KG1 (cell line): ENCODE data around the gene UTP20.
"Not testable (repeated sequence)": the region's sequence is repeated elsewhere in the genome, so short reads cannot be mapped to it uniquely, and the experiment has no call there.

Experiments
- DNase-seq: peaks from one replicate; lab custom pipeline; 2025; lab: John Stamatoyannopoulos, UW

UTP20 gene

DNA sequence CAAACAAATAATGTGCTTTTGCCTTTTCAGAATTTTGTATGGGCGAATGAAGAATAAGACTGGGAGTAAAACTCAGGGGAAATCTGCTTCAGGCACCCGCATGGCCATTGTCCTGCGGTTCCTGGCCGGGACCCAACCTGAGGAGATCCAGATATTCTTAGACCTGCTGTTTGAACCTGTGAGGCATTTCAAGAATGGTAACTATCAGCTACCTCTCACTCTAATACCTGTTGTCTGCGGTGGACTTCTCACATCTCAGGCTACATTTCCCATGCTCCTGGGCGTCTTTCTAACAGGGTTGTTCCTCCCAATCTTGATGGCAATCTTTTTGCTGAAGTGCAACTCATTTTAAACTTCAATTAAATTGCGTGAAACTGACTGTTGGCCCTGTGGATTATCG lies 47.1 kb downstream of the UTP20 start:
- no peak for DNase-seq

DNA sequence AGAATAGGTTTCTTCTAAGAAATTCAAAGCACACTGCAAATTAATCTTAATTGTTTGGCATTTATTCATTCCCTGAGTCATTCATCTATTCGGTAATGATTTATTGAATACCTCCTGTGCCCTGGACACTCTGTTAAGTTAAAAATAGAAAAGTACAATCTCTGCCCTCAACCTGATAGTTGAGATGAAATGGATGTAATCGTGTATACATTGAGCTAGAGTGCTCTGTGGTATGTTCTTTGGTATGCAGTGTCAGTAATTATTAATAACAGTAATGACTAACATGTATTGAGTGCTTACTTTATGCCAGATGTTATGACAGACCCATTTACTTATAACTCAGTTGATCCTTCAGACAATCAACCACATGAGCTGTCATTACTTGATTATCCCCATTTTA lies 47.6 kb downstream of the UTP20 start:
- no peak for DNase-seq

GRCh38 chr12:101328917-101329316 lies 49.0 kb downstream of the UTP20 start:
- no peak for DNase-seq

DNA sequence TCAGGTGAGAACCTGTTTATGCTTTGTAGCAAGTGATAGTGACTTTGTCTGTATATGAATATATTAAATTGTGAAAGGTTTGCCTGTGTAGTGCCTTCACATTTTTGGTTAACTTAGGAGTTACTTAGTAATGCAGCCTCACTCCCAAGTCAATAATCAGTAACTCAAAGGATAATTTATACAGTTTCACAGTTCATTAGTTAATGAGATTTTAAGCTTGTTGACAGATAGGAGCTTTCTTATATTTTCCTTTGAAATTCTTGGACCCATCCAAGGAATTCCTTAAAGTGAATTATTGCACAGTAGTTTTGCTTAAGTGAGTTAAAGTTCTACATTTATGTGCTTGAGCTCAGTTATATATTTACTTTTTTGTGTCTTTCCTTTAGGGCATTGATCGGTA lies 50.7 kb downstream of the UTP20 start:
- DNase-seq = no peak

DNA sequence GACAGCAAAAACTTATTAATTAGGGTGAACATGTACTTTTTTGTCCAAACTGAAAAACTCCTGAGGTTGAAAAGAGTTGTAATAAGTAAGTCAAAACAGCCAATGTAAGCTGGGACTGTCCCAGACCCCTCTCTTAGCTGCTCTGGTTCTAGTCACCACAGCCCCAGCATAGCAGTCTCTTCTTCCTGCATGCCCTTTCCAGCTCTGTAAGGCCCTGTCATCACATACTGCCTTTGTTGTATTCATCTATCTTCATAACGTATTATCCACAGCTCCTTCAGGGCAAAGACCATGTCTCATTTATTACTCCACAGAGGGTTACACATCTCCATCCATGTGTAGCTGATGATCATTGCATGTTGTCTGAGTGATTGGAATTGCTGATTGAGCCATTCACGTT lies 56.5 kb downstream of the UTP20 start:
- DNase-seq = no peak

DNA sequence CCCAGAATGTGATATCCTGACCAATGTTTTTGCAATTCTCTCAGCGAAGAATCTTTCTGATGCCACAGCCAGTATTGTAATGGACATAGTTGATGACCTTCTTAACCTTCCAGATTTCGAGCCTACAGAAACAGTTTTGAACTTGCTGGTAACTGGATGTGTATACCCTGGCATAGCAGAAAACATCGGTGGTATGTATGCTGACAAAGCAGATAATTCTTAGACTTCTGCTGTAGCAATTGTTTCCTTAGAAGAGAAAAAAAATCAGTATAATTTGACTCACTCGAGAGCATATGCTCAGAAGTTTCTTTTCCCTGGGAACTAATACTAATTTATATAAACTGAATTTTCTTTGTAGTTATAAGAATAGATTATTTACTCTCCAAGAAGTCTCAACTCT lies 58.2 kb downstream of the UTP20 start:
- no peak for DNase-seq

DNA sequence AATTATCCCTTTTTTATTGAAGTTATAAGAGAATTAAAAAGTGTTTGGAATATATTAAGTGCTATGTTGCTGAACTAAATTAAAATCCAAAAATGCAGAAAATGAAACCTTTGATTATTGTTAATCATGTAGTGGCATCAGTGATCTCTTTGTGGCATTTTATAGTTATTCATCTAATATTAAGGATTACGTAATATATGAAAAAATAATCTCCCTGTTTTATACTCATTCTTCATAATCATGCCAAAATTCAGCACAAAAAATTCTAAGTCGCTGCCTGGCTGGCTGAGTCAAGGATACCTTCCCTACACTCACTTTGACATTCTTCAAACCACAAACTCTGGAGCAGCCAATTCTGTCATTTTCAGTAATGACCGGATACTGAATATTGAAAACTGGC lies 64.0 kb downstream of the UTP20 start:
- no peak for DNase-seq

DNA sequence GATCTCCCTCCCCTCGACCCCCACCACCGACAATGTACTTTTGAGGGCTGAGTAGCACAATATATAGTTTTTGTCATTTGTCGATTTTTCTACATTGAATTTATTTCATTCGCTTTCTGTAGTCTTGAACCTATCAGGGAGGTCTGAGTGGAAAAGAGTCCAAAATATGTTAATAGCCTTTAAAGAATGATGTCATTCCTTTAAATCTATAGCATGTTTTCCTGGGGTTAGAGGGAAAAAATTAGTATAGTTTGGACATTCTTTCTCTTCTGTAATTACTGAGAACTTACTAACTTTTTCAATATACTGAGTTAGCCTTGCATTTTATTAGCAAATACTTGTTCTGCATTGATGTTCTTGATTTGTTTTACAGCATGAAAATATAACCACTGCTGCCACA lies 71.8 kb downstream of the UTP20 start:
- no peak for DNase-seq

DNA sequence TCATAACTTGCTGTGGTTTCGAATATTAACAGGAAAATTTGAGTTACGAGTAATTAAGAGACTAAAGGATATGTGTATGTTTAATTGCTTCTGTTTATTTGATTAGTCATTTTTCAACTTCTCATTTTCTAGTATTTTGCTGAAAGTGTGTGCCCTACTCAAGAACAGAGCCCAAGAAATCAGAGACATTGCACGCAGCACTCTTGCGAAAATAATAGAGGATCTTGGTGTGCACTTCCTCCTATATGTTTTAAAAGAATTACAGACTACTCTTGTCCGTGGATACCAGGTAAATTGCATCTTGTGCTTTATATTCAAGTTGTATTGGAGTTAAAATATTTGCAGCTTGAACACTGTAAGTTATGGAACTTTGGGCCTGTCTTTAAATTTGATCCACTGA lies 76.9 kb downstream of the UTP20 start:
- no peak for DNase-seq

DNA sequence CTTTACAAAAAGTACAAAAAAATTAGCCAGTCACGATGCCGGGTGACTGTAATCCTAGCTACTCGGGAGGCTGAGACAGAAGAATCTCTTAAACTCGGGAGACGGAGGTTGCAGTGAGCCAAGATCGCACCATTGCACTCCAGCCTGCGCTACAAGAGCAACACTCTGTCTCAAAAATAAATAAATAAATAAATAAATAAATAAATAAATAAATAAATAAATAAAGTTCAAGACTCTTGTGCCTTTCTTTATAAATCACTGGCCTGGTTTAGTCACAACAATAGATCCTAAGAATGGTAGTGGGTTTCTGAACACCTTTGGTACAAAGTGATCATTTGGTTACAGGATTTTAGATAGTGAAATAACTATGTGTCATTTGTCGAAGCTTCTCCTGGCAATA lies 81.5 kb downstream of the UTP20 start:
- no peak for DNase-seq

DNA sequence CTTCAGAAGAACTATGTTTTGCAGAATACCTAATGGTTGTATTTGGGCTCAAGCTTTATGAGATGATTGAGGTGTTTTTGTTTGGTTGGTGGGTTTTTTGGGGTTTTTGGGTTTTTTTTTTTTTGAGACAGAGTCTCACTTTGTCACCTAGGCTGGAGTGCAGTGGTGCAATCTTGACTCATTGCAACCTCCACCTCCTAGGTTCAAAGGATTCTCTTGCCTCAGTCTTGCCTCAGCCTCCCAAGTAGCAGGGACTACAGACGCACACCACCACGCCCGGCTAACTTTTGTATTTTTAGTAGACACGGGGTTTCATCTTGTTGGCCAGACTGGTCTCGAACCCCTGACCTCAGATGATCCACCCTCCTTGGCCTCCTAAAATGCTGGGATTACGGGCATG lies 88.1 kb downstream of the UTP20 start:
- no peak for DNase-seq

DNA sequence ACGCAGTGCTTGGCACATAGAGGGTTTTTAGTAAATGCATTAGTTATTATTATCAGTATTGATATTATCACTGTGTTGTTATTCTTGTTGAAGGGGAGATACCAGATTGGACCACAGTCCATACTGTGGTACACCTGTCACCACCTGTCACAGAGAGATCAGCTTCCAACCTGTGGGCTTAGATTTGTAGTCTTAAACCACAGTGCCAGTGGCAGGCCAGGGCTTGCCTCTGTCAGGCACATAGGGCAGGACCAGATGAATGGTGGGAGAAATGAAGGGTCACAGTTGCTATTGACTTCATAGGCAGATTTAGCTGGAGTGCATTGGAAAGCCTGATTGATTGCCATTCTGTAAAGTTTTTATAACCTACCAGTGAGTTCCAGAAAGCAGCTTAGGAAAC lies 92.5 kb downstream of the UTP20 start:
- no peak for DNase-seq

GRCh38 chr12:101375573-101375972 lies 95.7 kb downstream of the UTP20 start:
- DNase-seq = no peak

- no peak for DNase-seq
These were observed 99.2 kb downstream of the UTP20 start for GRCh38 chr12:101379149-101379548.

DNA sequence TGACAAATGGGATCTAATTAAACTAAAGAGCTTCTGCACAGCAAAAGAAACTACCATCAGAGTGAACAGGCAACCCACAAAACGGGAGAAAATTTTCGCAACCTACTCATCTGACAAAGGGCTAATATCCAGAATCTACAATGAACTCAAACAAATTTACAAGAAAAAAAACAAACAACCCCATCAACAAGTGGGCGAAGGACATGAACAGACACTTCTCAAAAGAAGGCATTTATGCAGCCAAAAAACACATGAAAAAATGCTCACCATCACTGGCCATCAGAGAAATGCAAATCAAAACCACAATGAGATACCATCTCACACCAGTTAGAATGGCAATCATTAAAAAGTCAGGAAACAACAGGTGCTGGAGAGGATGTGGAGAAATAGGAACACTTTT lies 111.3 kb downstream of the UTP20 start:
- not testable (repeated sequence) for DNase-seq

DNA sequence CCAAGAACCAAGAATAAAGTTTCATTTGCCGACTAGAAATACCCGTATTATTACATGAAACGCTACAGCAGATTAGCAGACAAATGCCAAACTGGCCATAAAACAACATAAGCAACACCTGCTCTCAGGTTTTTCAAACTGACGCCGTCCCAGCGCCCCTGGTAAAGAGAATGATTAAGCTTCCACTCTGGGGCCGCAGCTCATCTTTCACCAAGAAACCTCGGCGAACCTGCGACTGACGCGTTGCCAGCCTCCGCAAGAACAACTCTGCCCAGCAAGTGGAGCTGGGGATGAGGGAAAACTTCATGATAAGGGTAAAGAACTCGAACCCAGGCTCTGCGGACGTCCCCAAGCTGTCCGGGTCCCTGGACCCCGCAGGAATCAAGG lies 127.1 kb downstream of the UTP20 start:
- no peak for DNase-seq

- DNase-seq = peak; percentile 86
These were observed 127.8 kb downstream of the UTP20 start, which contains the start of gene ARL1 for GRCh38 chr12:101407436-101408345. Gene ARL1 (minus strand): TSS chr12:101407772. CDS start chr12:101407645, 127 bp downstream.

- DNase-seq = not testable (repeated sequence)
These were observed 130.3 kb downstream of the UTP20 start for GRCh38 chr12:101410169-101410568.

GRCh38 chr12:101414533-101415119 lies 134.7 kb downstream of the UTP20 start:
- peak; percentile 47 for DNase-seq

DNA sequence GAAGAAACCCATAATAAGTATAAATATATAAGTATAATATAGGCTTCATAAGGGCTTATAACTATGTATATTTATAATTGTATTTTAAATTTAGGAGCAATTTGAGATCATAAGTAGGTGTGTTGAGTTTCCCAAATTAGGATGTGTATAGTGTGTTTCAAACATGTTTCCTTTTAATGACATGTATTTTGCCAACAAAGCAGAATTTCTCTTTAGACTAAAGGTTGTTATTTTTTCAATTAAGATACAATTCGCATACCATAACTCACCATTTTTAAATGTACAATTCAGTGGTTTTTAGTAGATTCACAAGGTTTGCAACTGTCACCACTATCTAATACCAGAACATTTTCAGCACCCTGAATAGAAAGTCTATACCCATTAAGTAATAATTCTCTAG lies 135.3 kb downstream of the UTP20 start:
- no peak for DNase-seq

DNA sequence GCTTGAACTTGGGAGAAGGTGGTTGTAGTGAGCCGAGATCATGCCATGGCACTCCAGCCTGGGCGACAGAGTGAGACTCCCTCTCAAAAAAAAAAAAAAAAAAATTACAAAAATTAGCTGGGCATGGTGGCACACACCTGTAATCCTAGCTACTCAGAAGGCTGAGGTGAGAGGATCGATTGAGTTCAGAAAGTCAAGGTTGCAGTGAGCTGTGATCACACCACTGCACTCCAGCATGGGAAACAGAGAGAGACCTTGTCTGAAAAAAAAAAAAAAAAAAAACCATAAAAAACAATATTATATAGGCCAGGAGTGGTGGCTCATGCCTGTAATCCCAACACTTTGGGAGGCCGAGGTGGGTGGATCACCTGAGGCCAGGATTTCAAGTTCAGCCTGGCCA lies 142.2 kb downstream of the UTP20 start:
- not testable (repeated sequence) for DNase-seq

DNA sequence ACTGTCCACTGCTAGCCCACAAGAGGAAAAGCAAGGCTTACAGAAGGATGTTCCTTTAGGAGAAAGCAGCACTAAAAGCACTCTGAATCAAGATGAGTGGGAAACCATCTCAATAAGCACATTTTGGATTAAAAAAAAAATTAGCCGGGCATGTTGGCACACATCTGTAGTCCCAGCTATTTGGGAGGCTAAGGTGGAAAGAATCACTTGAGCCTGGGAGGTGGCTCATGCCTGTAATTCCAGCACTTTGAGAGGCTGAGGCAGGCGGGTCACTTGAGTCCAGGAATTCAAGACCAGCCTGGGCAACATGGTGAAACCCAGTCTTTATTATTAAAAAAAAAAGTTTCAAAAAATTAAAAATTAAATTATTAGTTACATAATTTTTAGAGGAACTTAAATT lies 144.7 kb downstream of the UTP20 start:
- no peak for DNase-seq

- peak; percentile 5 for DNase-seq
These were observed 150.6 kb downstream of the UTP20 start for GRCh38 chr12:101430456-101430855.

DNA sequence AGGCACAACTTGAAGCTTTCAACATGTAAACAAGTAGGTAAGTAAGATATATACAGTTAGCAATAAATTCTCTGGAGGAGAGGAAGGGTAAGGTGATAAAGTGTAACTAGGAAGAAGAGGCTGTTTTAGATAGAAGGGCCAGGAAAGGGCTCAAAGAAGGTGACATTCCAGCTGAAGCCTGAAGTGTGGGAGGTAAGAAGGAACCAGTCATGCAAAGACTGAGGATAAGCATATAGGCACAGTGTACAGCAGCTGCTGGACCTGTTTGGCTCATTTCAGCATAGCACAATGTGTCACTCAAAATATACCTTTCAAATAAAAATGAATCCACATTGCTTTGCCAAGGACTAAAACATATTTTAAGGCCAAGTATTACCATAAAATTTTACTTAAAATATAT lies 156.2 kb downstream of the UTP20 start:
- no peak for DNase-seq
